HG03139 (cell line): ENCODE results near the gene ADGRB2.

Experiments
- ATAC-seq: cut with Tn5 transposase; IDR thresholded peaks from one replicate; pipeline ENCODE4 v1.9.1; 2021; ENCODE audit not compliant: unreplicated experiment

Gene ADGRB2

GRCh38 chr1:31795096-31795675 is 31.0 kb upstream of the ADGRB2 start:
- no peak for ATAC-seq

GRCh38 chr1:31793586-31794285 is 29.6 kb upstream of the ADGRB2 start:
- ATAC-seq = no peak

GRCh38 chr1:31793086-31793485 is 28.9 kb upstream of the ADGRB2 start:
- ATAC-seq = no peak

- no peak for ATAC-seq
Measured at GRCh38 chr1:31792541-31792940, 28.4 kb upstream of the ADGRB2 start.

GRCh38 chr1:31792116-31792515 is 28.0 kb upstream of the ADGRB2 start:
- no peak for ATAC-seq

GRCh38 chr1:31791131-31791858 is 27.2 kb upstream of the ADGRB2 start:
- ATAC-seq = no peak

- ATAC-seq = no peak
Measured at GRCh38 chr1:31790641-31791091, 26.5 kb upstream of the ADGRB2 start.

- no peak for ATAC-seq
Measured at GRCh38 chr1:31790140-31790539, 26.0 kb upstream of the ADGRB2 start.

GRCh38 chr1:31789259-31790065 is 25.3 kb upstream of the ADGRB2 start:
- ATAC-seq = peak; percentile 54

GRCh38 chr1:31788825-31789256 is 24.7 kb upstream of the ADGRB2 start:
- ATAC-seq = peak; percentile 14

GRCh38 chr1:31788138-31788824 is 24.1 kb upstream of the ADGRB2 start:
- peak; percentile 55 for ATAC-seq

- no peak for ATAC-seq
Measured at GRCh38 chr1:31787786-31788137, 23.6 kb upstream of the ADGRB2 start.

GRCh38 chr1:31787261-31787660 is 23.1 kb upstream of the ADGRB2 start:
- ATAC-seq = no peak

- no peak for ATAC-seq
Measured at GRCh38 chr1:31786366-31787060, 22.4 kb upstream of the ADGRB2 start.

GRCh38 chr1:31785947-31786290 is 21.8 kb upstream of the ADGRB2 start:
- ATAC-seq = no peak

GRCh38 chr1:31785020-31785946 is 21.1 kb upstream of the ADGRB2 start:
- no peak for ATAC-seq

GRCh38 chr1:31784356-31785019 is 20.3 kb upstream of the ADGRB2 start:
- ATAC-seq = no peak

- no peak for ATAC-seq
Measured at GRCh38 chr1:31783846-31784245, 19.7 kb upstream of the ADGRB2 start.
